Measurements from ENCODE around the gene MAN1A1. TPM values are rescaled to one million over a fixed set of nuclear protein-coding genes. Genes with fewer than 3 reads are reported as not detected.

Gene MAN1A1
- total RNA-seq, 1 experiment from 2014 or later = 15.4 TPM

GRCh38 chr6:119339941-119340456 is 9.6 kb downstream of the MAN1A1 start:
- Histone ChIP-seq H3K36me3 (no peaks in the 10 kb centered on the region; the same call in 1 of the 2 replicates), H3K9me3 (replicated peaks) (no peaks in the 10 kb centered on the region), H3K4me1 (no peaks in the 10 kb centered on the region), H3K27me3 (no peaks in the 10 kb centered on the region), H3K27ac (no peak overlapping the region), H3K4me3 (no peak overlapping the region)
- DNase-seq = no peak

GRCh38 chr6:119337762-119338161 is 11.8 kb downstream of the MAN1A1 start:
- Histone ChIP-seq H3K27ac (no peak overlapping the region), H3K27me3 (no peaks in the 10 kb centered on the region), H3K4me3 (no peak overlapping the region), H3K4me1 (no peaks in the 10 kb centered on the region), H3K36me3 (no peaks in the 10 kb centered on the region; the same call in 1 of the 2 replicates), H3K9me3 (replicated peaks) (no peaks in the 10 kb centered on the region)
- no peak for DNase-seq

- DNase-seq = no peak
These were observed 12.3 kb downstream of the MAN1A1 start for GRCh38 chr6:119337252-119337651.

GRCh38 chr6:119334535-119335264 is 14.9 kb downstream of the MAN1A1 start:
- Histone ChIP-seq H3K36me3 (no peaks in the 10 kb centered on the region), H3K4me3 (no peak overlapping the region), H3K9me3 (replicated peaks) (no peaks in the 10 kb centered on the region), H3K27ac (no peak overlapping the region), H3K4me1 (no peaks in the 10 kb centered on the region), H3K27me3 (no peaks in the 10 kb centered on the region)
- DNase-seq = no peak

More at GRCh38 chr6:119337252-119337651, 12.3 kb downstream of the MAN1A1 start:
- Histone ChIP-seq H3K4me3 (no peak overlapping the region), H3K27me3 (no peaks in the 10 kb centered on the region), H3K36me3 (no peaks in the 10 kb centered on the region; the same call in 1 of the 2 replicates), H3K27ac (no peak overlapping the region), H3K4me1 (no peaks in the 10 kb centered on the region), H3K9me3 (replicated peaks) (no peaks in the 10 kb centered on the region)

GRCh38 chr6:119333707-119334295 is 15.8 kb downstream of the MAN1A1 start:
- H3K4me3 ChIP-seq = no peak overlapping the region
- H3K36me3 ChIP-seq = no peaks in the 10 kb centered on the region
- H3K9me3 ChIP-seq (replicated peaks) = no peaks in the 10 kb centered on the region
- H3K4me1 ChIP-seq = no peaks in the 10 kb centered on the region
- no peak overlapping the region for H3K27ac ChIP-seq
- no peaks in the 10 kb centered on the region for H3K27me3 ChIP-seq
- no peak for DNase-seq

GRCh38 chr6:119333063-119333609 is 16.4 kb downstream of the MAN1A1 start:
- no peaks in the 10 kb centered on the region for H3K9me3 ChIP-seq (replicated peaks)
- no peaks in the 10 kb centered on the region for H3K4me1 ChIP-seq
- no peak overlapping the region for H3K27ac ChIP-seq
- no peak overlapping the region for H3K4me3 ChIP-seq
- no peaks in the 10 kb centered on the region for H3K27me3 ChIP-seq
- H3K36me3 ChIP-seq = no peaks in the 10 kb centered on the region
- DNase-seq = no peak

GRCh38 chr6:119331663-119332286 is 17.8 kb downstream of the MAN1A1 start:
- Histone ChIP-seq H3K27me3 (no peaks in the 10 kb centered on the region), H3K36me3 (no peaks in the 10 kb centered on the region), H3K4me1 (no peaks in the 10 kb centered on the region), H3K4me3 (no peak overlapping the region), H3K9me3 (replicated peaks) (no peaks in the 10 kb centered on the region), H3K27ac (no peak overlapping the region)
- no peak for DNase-seq

GRCh38 chr6:119330520-119331113 is 18.9 kb downstream of the MAN1A1 start:
- Histone ChIP-seq H3K27me3 (no peaks in the 10 kb centered on the region), H3K36me3 (no peaks in the 10 kb centered on the region), H3K4me3 (no peak overlapping the region), H3K27ac (no peak overlapping the region), H3K4me1 (no peaks in the 10 kb centered on the region), H3K9me3 (replicated peaks) (no peaks in the 10 kb centered on the region)
- no peak for DNase-seq

- no peaks in the 10 kb centered on the region for H3K4me1 ChIP-seq
- H3K36me3 ChIP-seq = no peaks in the 10 kb centered on the region
- DNase-seq = no peak
- H3K27ac ChIP-seq = no peak overlapping the region
- no peak overlapping the region for H3K4me3 ChIP-seq
- H3K9me3 ChIP-seq (replicated peaks) = no peaks in the 10 kb centered on the region
- no peaks in the 10 kb centered on the region for H3K27me3 ChIP-seq
These were observed 19.8 kb downstream of the MAN1A1 start for GRCh38 chr6:119329794-119330180.

DNA sequence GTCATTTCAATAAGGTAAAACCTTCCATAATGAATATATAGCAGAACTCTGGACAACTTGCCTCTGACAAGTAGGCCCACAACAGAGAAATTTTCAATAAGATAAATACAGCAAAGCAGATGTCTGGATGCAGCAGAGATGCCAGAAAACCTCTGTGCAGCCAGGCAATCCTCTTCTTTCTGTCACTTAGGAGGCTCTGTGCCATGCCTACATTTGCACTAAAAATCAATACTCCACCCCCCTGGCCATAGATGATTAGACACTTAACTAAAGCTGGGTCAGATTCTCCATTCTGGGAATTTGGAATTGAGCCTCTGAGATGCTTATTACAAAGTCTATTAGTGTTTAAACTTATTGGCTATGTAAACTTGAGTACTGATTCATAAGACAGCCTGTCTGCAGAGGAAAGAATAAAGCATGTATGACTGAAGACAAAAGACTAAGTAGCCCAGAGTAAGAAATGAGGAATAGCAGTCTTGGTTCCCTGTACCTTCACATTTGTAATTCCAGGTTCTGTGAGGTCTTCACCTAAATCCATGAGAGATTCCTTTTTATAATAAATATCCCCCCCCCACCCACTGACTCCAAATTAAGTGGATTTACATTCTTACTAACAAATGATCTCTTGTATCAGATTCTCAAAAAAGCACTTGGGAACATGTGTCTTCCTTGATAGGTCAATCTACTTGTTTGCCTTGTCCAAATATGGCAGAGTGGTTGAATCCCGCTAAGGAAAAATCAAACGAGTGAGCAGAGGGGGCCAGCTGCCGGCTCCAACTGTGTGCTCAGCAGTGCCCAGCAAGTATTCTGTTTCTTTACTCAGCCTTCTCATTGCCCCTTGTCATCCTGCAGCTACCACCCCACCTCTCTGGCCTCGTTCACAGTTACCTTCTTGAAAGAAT is 20.4 kb downstream of the MAN1A1 start:
- H3K4me3 ChIP-seq = no peak overlapping the region
- no peaks in the 10 kb centered on the region for H3K9me3 ChIP-seq (replicated peaks)
- no peak for DNase-seq
- H3K4me1 ChIP-seq = no peaks in the 10 kb centered on the region
- H3K27ac ChIP-seq = no peak overlapping the region
- no peaks in the 10 kb centered on the region for H3K36me3 ChIP-seq
- H3K27me3 ChIP-seq = no peaks in the 10 kb centered on the region

DNA sequence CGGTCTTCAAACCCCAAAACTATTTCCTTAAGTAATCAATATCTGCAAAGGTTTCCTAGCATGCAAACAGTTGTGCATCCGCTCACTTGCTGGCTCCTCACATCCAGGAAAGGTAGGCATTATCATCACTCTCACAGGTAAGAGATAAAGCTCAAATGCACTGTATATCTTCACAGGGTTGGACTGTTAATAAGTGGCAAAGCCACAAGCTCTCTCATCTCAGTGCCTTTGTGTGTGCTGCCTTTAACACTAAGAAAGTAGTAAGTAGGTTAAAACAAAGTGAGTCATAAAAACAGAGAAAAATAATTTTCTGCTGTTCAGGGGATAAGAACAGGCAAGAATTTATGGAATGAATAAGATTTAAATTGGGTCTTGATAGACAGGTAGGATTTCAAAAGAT is 21.3 kb downstream of the MAN1A1 start:
- Histone ChIP-seq H3K27me3 (no peaks in the 10 kb centered on the region), H3K9me3 (replicated peaks) (no peaks in the 10 kb centered on the region), H3K27ac (no peak overlapping the region), H3K4me1 (no peaks in the 10 kb centered on the region), H3K4me3 (no peak overlapping the region), H3K36me3 (no peaks in the 10 kb centered on the region)
- no peak for DNase-seq

GRCh38 chr6:119327810-119328209 is 21.8 kb downstream of the MAN1A1 start:
- Histone ChIP-seq H3K27me3 (no peaks in the 10 kb centered on the region), H3K36me3 (no peaks in the 10 kb centered on the region), H3K4me3 (no peak overlapping the region), H3K27ac (no peak overlapping the region), H3K4me1 (no peaks in the 10 kb centered on the region), H3K9me3 (replicated peaks) (no peaks in the 10 kb centered on the region)
- no peak for DNase-seq

DNA sequence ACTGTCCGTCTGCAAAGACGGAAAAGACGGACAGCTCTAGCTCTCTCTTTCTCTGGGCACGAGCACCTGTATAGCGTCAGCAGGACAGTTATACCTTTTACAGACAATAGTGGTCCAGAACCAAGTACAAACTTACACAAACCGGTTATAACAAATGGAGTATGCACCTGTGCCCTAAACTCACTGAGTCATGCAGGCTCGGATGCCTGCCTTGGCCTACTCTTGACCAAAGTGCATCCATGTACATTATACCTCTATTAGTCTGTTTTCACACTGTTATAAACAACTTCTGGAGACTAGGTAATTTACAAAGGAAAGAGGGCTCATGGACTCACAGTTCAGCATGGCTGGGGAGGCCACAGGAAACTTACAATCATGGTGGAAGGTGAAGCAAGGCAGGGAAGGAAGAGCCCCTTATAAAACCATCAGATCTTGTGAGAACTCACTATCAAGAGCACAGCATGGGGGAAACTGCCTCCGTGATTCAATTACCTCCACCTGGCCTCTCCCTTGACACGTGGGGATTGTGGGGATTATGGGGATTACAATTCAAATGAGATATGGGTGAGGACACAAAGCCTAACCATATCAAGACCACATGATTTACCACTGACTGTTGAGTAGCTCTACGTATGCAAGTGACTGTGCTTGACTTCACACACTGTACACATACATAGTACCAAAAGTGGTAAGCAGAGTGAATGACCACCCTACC is 23.1 kb downstream of the MAN1A1 start:
- no peaks in the 10 kb centered on the region for H3K36me3 ChIP-seq
- no peaks in the 10 kb centered on the region for H3K9me3 ChIP-seq (replicated peaks)
- no peaks in the 10 kb centered on the region for H3K4me1 ChIP-seq
- no peak for DNase-seq
- H3K27me3 ChIP-seq = no peaks in the 10 kb centered on the region
- no peak overlapping the region for H3K4me3 ChIP-seq
- H3K27ac ChIP-seq = no peak overlapping the region

Data from SJCRH30 (cell line).